Neutrophil (primary cell): ENCODE measurements around the gene TNPO3.

Experiments used
- H3K27ac ChIP-seq: fragments of 200-600 bp; sonication (generic); 2 replicates; pipeline ENCODE4 v1.5.1; 2016; ENCODE audit warnings: mild to moderate bottlenecking, moderate library complexity
- H3K27me3 ChIP-seq: fragments of 200-600 bp; sonication (generic); 2 replicates; pipeline ENCODE4 v1.6.0; 2016; ENCODE audit warnings: mild to moderate bottlenecking
- H3K36me3 ChIP-seq: fragments of 200-600 bp; sonication (generic); 2 replicates; pipeline ENCODE4 v1.5.1; 2017
- H3K4me1 ChIP-seq, 2 experiments: fragments of 200-600 bp in 1 of 2; sonication (generic) in 1 of 2; 1 replicate in 1 of 2; 2 replicates in 1 of 2; pipeline versions ENCODE4 v1.5.1 to v1.6.1; 2013 to 2016; ENCODE audit warnings: low read depth in 1 of 2, low read length in 1 of 2, mild to moderate bottlenecking in 1 of 2, moderate library complexity in 1 of 2; ENCODE audit not compliant: control insufficient read depth in 1 of 2, insufficient read depth in 1 of 2
- H3K4me3 ChIP-seq, 2 experiments: fragments of 200-600 bp in 1 of 2; sonication (generic) in 1 of 2; 1 replicate in 1 of 2; 2 replicates in 1 of 2; pipeline ENCODE4 v1.5.1; 2013 to 2016; ENCODE audit warnings: low read depth in 1 of 2, low read length in 1 of 2, mild to moderate bottlenecking in 1 of 2, moderate library complexity in 1 of 2
- H3K9me3 ChIP-seq: fragments of 200-600 bp; sonication (generic); 2 replicates; pipeline ENCODE4 v1.5.1; 2016
- TF ChIP-seq, protein P1 (sequence below): fragments of 200-600 bp; sonication (generic); IDR thresholded peaks from 2 replicates; pipeline ENCODE4 v1.5.1; 2016; ENCODE audit warnings: antibody characterized with exemption

Gene TNPO3

DNA sequence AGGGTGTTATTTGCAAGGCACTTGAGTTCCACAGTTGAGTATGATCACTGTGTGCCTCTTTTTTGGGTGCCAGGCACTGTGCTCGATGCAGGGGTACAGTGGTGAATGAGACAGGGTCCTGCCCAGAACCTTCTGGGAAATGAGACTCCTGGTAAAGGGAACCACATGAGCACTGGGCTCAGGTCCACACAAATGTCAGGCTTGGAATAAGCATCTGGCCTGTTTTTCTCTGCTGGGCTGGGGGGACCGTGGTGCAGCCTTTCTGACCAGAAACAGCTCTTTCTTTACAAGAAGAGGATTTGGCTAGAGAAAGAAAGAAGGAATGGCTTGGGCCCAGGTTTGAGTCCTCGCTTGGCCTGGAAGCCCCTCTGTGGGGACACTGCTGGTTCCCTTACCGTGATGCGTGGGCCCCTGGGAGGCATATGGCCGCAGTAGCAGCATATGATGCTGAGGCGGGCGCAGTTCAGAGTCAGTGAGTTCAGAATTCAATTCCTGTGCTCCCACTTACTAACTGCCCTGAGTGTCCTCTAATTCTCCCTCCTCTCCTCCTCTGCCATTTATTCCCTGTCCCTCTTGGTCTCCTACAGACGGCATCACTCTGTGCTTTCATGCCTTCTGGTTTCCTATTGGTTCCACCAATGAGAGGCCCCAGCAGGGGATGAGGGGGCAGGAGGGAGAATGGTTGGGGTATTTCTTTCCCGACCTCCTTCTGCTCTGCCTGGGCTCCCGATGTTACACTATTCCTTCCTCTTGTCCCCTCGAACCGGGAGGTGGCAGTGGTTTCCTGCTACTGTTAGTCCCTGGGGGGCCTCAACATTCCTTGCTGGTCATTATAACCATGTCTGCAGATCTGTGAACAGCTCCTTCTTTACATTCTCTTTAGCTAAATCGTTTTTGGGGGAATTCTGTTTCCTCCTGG is 134.8 kb downstream of the TNPO3 start:
- TF ChIP-seq, protein P1, sequence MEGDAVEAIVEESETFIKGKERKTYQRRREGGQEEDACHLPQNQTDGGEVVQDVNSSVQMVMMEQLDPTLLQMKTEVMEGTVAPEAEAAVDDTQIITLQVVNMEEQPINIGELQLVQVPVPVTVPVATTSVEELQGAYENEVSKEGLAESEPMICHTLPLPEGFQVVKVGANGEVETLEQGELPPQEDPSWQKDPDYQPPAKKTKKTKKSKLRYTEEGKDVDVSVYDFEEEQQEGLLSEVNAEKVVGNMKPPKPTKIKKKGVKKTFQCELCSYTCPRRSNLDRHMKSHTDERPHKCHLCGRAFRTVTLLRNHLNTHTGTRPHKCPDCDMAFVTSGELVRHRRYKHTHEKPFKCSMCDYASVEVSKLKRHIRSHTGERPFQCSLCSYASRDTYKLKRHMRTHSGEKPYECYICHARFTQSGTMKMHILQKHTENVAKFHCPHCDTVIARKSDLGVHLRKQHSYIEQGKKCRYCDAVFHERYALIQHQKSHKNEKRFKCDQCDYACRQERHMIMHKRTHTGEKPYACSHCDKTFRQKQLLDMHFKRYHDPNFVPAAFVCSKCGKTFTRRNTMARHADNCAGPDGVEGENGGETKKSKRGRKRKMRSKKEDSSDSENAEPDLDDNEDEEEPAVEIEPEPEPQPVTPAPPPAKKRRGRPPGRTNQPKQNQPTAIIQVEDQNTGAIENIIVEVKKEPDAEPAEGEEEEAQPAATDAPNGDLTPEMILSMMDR: no peak
- H3K36me3 ChIP-seq: no peaks in the 10 kb centered on the region
- no peak overlapping the region for H3K4me3 ChIP-seq
- peaks cover 3 to 7% of the 10 kb centered on the region in 2 experiments for H3K4me1 ChIP-seq
- peaks cover 100% of the 10 kb centered on the region for H3K27me3 ChIP-seq
- no peak overlapping the region for H3K27ac ChIP-seq
- H3K9me3 ChIP-seq: no peaks in the 10 kb centered on the region

DNA sequence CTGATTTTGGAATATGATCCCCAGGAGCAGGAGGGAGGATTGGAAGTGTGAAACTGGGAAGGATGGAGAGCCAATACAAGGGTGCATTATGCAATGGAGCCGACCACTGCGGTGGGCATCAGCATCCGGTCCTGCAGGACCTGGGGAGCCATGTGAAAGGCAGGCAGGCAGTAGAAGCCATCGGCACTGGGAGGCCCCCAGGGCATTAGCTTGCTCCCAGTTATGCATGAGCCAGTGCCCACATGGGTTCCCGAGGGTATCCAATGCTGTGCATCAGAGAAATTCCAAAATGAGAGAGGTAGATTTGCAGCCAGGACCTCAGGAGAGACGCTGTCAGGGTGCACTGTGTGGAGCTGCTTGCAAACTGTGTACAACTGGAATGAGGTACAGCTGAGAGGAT is 135.7 kb downstream of the TNPO3 start:
- TF ChIP-seq, protein P1: no peak
- H3K27me3 ChIP-seq: peaks cover 100% of the 10 kb centered on the region
- no peak overlapping the region for H3K27ac ChIP-seq
- no peak overlapping the region for H3K4me3 ChIP-seq
- no peaks in the 10 kb centered on the region for H3K36me3 ChIP-seq
- H3K9me3 ChIP-seq: no peaks in the 10 kb centered on the region
- H3K4me1 ChIP-seq: peaks cover 3 to 7% of the 10 kb centered on the region in 2 experiments

DNA sequence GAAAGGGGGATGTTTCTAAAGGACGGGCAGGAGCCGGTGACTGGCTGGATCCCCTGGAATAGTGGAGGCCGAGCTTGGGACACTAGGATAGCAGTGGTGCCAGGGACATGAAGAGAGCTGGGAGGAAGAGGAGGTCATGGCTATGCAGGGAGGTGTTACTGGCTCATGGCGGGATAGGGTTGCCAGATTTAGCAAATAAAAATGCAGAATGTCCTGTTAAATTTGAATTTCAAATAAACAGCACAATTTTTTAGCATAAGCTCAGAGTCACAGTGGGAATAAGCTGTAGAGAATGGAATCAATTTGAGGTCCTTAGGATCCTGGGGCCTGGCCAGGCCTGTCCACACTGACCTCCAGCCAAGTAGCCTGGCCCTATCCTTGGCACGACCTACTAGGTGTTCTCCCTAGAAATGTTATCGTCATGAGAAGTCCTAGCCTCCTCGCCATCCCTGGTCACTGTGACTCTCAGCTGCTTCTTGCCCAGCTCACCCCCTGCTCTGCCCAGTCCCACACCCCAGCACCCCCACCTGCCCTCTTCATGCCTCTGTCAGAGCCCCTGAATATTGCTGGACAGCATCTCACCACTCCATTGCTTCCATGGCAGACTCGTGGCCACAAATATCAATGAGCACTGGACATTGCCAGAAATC is 136.8 kb downstream of the TNPO3 start:
- Histone ChIP-seq H3K9me3 (no peaks in the 10 kb centered on the region), H3K27me3 (peaks cover 99% of the 10 kb centered on the region), H3K4me1 (peaks cover 3 to 7% of the 10 kb centered on the region in 2 experiments), H3K27ac (no peak overlapping the region), H3K4me3 (no peak overlapping the region), H3K36me3 (no peaks in the 10 kb centered on the region)
- TF ChIP-seq, protein P1: no peak

DNA sequence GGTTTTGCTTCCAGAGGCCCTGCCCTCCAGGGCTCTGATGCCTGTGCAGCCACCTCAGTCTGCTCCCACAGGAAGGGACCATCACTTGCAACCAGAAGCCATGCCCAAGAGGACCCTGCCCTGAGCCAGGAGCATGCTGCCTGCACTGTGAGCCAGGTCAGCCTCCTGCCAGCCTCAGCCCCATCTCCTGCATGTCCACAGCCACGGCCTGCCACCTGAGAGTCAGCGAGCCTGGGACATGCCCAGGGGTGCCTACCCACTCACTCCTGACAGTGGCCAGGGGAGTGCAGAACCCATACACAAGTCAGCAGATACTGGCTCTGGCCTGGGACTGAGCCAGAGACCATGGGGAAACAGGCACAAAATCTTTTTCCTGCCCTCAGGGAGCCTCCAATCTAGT is 137.8 kb downstream of the TNPO3 start:
- Histone ChIP-seq H3K4me3 (no peak overlapping the region), H3K36me3 (no peaks in the 10 kb centered on the region), H3K27me3 (peaks cover 96% of the 10 kb centered on the region), H3K4me1 (peaks cover 3 to 7% of the 10 kb centered on the region in 2 experiments), H3K27ac (no peak overlapping the region), H3K9me3 (no peaks in the 10 kb centered on the region)
- TF ChIP-seq, protein P1: no peak

DNA sequence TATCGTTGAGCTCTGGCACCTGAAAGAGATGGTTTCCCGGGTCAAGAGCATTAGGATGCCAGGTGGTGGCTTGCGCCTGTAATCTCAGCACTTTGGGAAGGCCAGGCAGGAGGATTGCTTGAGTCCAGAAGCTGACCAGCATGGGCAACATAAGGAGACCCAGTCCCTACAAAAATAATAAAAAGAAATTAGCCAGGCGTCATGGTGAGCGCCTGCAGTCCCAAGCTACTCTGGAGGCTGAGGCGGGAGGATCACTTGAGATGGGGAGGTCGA is 138.3 kb downstream of the TNPO3 start:
- Histone ChIP-seq H3K27ac (no peak overlapping the region), H3K4me3 (no peak overlapping the region), H3K9me3 (no peaks in the 10 kb centered on the region), H3K27me3 (peaks cover 96% of the 10 kb centered on the region), H3K4me1 (peaks cover 3 to 7% of the 10 kb centered on the region in 2 experiments), H3K36me3 (no peaks in the 10 kb centered on the region)
- TF ChIP-seq, protein P1: no peak
